Liver (tissue), 9 donors: ENCODE measurements around the gene SV2B. TPM values are rescaled to one million over a fixed set of nuclear protein-coding genes. Genes with fewer than 3 reads are reported as not detected.

Source experiments
- DNase-seq: peaks from one replicate; pipeline ENCODE4 v3.0.0-alpha.2; 2017; ENCODE audit warnings: low spot score
- H3K27ac ChIP-seq, 2 donors: one replicate each; pipeline ENCODE4 v1.7.0; 2013; ENCODE audit warnings: inconsistent platforms in 2 of 2, low read length in 2 of 2, control low read depth in 1 of 2, low read depth in 1 of 2, mild to moderate bottlenecking in 1 of 2
- H3K27me3 ChIP-seq, 4 donors: one replicate each; pipeline versions ENCODE4 v1.6.1 to v1.7.0; 2013; ENCODE audit warnings: low read length in 3 of 4, inconsistent platforms in 1 of 4, mild to moderate bottlenecking in 1 of 4, moderate library complexity in 1 of 4; ENCODE audit not compliant: control insufficient read depth in 4 of 4, insufficient read depth in 4 of 4
- H3K36me3 ChIP-seq, 4 donors: one replicate each; pipeline versions ENCODE4 v1.6.1 to v1.7.0; 2013; ENCODE audit warnings: low read length in 3 of 4, mild to moderate bottlenecking in 3 of 4, low read depth in 1 of 4, moderate library complexity in 1 of 4; ENCODE audit not compliant: control insufficient read depth in 4 of 4, insufficient read depth in 3 of 4
- H3K4me1 ChIP-seq, 4 donors: one replicate each; pipeline versions ENCODE4 v1.6.1 to v1.7.0; 2013; ENCODE audit warnings: low read length in 3 of 4, mild to moderate bottlenecking in 3 of 4, moderate library complexity in 1 of 4; ENCODE audit not compliant: control insufficient read depth in 4 of 4, insufficient read depth in 4 of 4
- H3K4me3 ChIP-seq, 3 donors: one replicate each; pipeline versions ENCODE4 v1.6.1 to v1.7.0; 2013; ENCODE audit warnings: low read length in 3 of 3, control low read depth in 1 of 3, low read depth in 1 of 3, mild to moderate bottlenecking in 1 of 3
- H3K9ac ChIP-seq, 2 donors: one replicate each; pipeline ENCODE4 v1.7.0; 2013; ENCODE audit warnings: low read length in 2 of 2, mild to moderate bottlenecking in 2 of 2, moderate library complexity in 2 of 2, control low read depth in 1 of 2, low read depth in 1 of 2
- H3K9me3 ChIP-seq, 4 donors: one replicate each; pipeline versions ENCODE4 v1.6.1 to v1.7.0; 2013; ENCODE audit warnings: low read length in 3 of 4; ENCODE audit not compliant: control insufficient read depth in 4 of 4
- ATF3 ChIP-seq: IDR thresholded peaks from 2 replicates; pipeline ENCODE4 v1.6.1; 2016; ENCODE audit warnings: antibody characterized with exemption
- EGR1 ChIP-seq, 2 donors: IDR thresholded peaks; 2 replicates each; pipeline ENCODE4 v1.6.1; 2016 to 2018; ENCODE audit warnings: antibody characterized with exemption in 2 of 2, low read depth in 2 of 2
- FOXA1 ChIP-seq: IDR thresholded peaks from 2 replicates; pipeline ENCODE4 v1.6.1; 2016; ENCODE audit warnings: antibody characterized with exemption
- FOXA2 ChIP-seq: IDR thresholded peaks from 2 replicates; pipeline ENCODE4 v1.6.1; 2016; ENCODE audit warnings: antibody characterized with exemption
- GABPA ChIP-seq, 2 donors: IDR thresholded peaks in 1 of 2; conservative IDR thresholded peaks in 1 of 2; 2 replicates each; pipeline ENCODE4 v1.6.1; 2016; ENCODE audit warnings: antibody characterized with exemption in 2 of 2, mild to moderate bottlenecking in 1 of 2, moderate library complexity in 1 of 2
- HNF4A ChIP-seq, 2 donors: conservative IDR thresholded peaks; 2 replicates each; pipeline ENCODE4 v1.6.1; 2016; ENCODE audit warnings: antibody characterized with exemption in 2 of 2, mild to moderate bottlenecking in 2 of 2
- HNF4G ChIP-seq: IDR thresholded peaks from 2 replicates; pipeline ENCODE4 v1.6.1; 2016; ENCODE audit warnings: antibody characterized with exemption
- JUND ChIP-seq, 2 donors: IDR thresholded peaks; 2 replicates each; pipeline ENCODE4 v1.6.1; 2016; ENCODE audit warnings: antibody characterized with exemption in 2 of 2
- MAX ChIP-seq: IDR thresholded peaks from 2 replicates; pipeline ENCODE4 v1.6.1; 2016; ENCODE audit warnings: antibody characterized with exemption
- NR2F2 ChIP-seq: IDR thresholded peaks from 2 replicates; pipeline ENCODE4 v1.6.1; 2016; ENCODE audit warnings: antibody characterized with exemption
- RAD21 ChIP-seq, 2 donors: IDR thresholded peaks; 2 replicates each; pipeline ENCODE4 v1.6.1; 2016; ENCODE audit warnings: antibody characterized with exemption in 2 of 2, mild to moderate bottlenecking in 2 of 2
- REST ChIP-seq: IDR thresholded peaks from 2 replicates; pipeline ENCODE4 v1.6.1; 2016; ENCODE audit warnings: antibody characterized with exemption, mild to moderate bottlenecking
- RXRA ChIP-seq, 2 donors: IDR thresholded peaks; 2 replicates each; pipeline ENCODE4 v1.6.1; 2017 to 2018; ENCODE audit warnings: antibody characterized with exemption in 2 of 2, mild to moderate bottlenecking in 1 of 2
- SP1 ChIP-seq: IDR thresholded peaks from 2 replicates; pipeline ENCODE4 v1.6.1; 2018; ENCODE audit warnings: antibody characterized with exemption, mild to moderate bottlenecking
- TAF1 ChIP-seq: conservative IDR thresholded peaks from 2 replicates; pipeline ENCODE4 v1.6.1; 2016; ENCODE audit warnings: antibody characterized with exemption, mild to moderate bottlenecking
- YY1 ChIP-seq: IDR thresholded peaks from 2 replicates; pipeline ENCODE4 v1.6.1; 2016; ENCODE audit warnings: antibody characterized with exemption, mild to moderate bottlenecking
- ZBTB33 ChIP-seq: IDR thresholded peaks from 2 replicates; pipeline ENCODE4 v1.6.1; 2016; ENCODE audit warnings: antibody characterized with exemption
- WGBS: extraction: QIAGEN DNeasy Blood & Tissue Kit; methylation state at CpG from one replicate; pipeline ENCODE4 v1.1.7; 2013; 5-methylcytosine and 5-hydroxymethylcytosine counted together
- polyA plus RNA-seq, 2 donors: library from polyadenylated mRNA; stranded (reverse) in 1 of 2; unstranded in 1 of 2; fragments of 200-250 nt in 1 of 2; fragments of >200 nt in 1 of 2; fragmentation: Nextera tagmentation in 1 of 2; extraction: Ambion mirVana in 1 of 2; gene quantifications; one replicate each; pipeline versions ENCODE4 v1.2.1 to v1.2.3, GENCODE V29; 2013 to 2015
- total RNA-seq, 2 donors: library from RNA; depleted of rRNA; stranded (reverse); fragments of >200 nt; gene quantifications; one replicate each; pipeline ENCODE4 v1.2.3, GENCODE V29; 2014
- TF ChIP-seq, protein P1 (sequence below): fragments of 150-350 bp; IDR thresholded peaks from 2 replicates; pipeline ENCODE4 v1.5.1; 2017; ENCODE audit warnings: improper control_type of control experiment, low read depth, low read length; ENCODE audit not compliant: missing input control
- donor health status: healthy.
- donor health status: healthy.
- donor health status: healthy.
- donor health status: healthy.
- donor health status: healthy.

SV2B gene
- total and polyA plus RNA-seq, 4 donors = 0.08 to 0.16 (median 0.09) TPM; not detected in 1

DNA sequence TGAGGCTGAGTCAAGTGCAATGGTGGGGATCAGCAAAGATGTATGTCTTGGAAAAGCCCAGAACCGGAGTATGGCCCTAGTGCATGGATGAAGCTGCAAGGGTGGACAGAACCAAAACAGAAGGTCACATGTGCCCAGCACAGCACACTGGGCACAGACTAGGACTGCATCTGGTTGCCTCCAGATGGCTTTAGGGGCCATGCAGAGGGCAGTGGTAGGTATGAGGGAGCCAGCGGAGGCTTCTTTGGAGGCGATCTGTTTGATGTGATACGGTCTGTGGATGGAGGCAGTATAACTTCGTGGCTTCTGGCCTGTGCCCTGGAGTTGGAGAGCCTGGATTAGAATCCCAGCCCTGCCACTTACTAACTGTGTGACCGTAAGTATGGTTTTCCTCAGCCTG is 29.4 kb downstream of the SV2B start:
- Histone ChIP-seq H3K27me3 (peaks cover 0 to 3% (median 0%) of the 10 kb centered on the region in 4 donors), H3K9me3 (no peaks in the 10 kb centered on the region), H3K36me3 (no peaks in the 10 kb centered on the region), H3K27ac (no peak overlapping the region), H3K4me3 (no peak overlapping the region), H3K4me1 (no peaks in the 10 kb centered on the region), H3K9ac (no peak overlapping the region)
- DNase-seq = no peak
- TF ChIP-seq, protein P1, sequence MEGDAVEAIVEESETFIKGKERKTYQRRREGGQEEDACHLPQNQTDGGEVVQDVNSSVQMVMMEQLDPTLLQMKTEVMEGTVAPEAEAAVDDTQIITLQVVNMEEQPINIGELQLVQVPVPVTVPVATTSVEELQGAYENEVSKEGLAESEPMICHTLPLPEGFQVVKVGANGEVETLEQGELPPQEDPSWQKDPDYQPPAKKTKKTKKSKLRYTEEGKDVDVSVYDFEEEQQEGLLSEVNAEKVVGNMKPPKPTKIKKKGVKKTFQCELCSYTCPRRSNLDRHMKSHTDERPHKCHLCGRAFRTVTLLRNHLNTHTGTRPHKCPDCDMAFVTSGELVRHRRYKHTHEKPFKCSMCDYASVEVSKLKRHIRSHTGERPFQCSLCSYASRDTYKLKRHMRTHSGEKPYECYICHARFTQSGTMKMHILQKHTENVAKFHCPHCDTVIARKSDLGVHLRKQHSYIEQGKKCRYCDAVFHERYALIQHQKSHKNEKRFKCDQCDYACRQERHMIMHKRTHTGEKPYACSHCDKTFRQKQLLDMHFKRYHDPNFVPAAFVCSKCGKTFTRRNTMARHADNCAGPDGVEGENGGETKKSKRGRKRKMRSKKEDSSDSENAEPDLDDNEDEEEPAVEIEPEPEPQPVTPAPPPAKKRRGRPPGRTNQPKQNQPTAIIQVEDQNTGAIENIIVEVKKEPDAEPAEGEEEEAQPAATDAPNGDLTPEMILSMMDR = no peak
- TF ChIP-seq MAX = no peak
- TF ChIP-seq ZBTB33 = no peak
- no peak for TF ChIP-seq YY1
- TF ChIP-seq ATF3 = no peak
- no peak for TF ChIP-seq RAD21 (IDR thresholded peaks at IDR 0.05)
- no peak for TF ChIP-seq HNF4A (conservative IDR thresholded peaks at IDR 0.05)
- TF ChIP-seq FOXA1 = no peak
- TF ChIP-seq EGR1 (IDR thresholded peaks at IDR 0.05; ENCODE audit: low read depth in 2 of 2) = no peak
- TF ChIP-seq REST = no peak
- TF ChIP-seq GABPA (IDR thresholded peaks at IDR 0.05 in 1 of 2, conservative IDR thresholded peaks at IDR 0.05 in 1 of 2) = no peak
- no peak for TF ChIP-seq SP1
- no peak for TF ChIP-seq HNF4G
- TF ChIP-seq NR2F2 = no peak
- TF ChIP-seq FOXA2 = no peak
- TF ChIP-seq TAF1 = no peak
- no peak for TF ChIP-seq RXRA (IDR thresholded peaks at IDR 0.05)
- no peak for TF ChIP-seq JUND (IDR thresholded peaks at IDR 0.05)
- WGBS = 90% methylated on average over 6 of the region's 6 CpGs
